ENCODE results near the gene LTBR.

GRCh38 chr12:6340032-6340638, 43.8 kb upstream of the LTBR start:
- TF ChIP-seq CTCF (IDR thresholded peaks at IDR 0.05): no peak
- no peak for TF ChIP-seq EZH2 (IDR thresholded peaks at IDR 0.05; ENCODE audit: borderline replicate concordance, insufficient read depth, low read depth, low read length, poor library complexity, severe bottlenecking)
